ENCODE results near the gene ART4. TPM values are rescaled to one million over a fixed set of nuclear protein-coding genes. Genes with fewer than 3 reads are reported as not detected.

Gene ART4
- total RNA-seq, 1 experiment from 2014 or later = not detected

- TF ChIP-seq ZNF512 (CRISPR knock-in tag; IDR thresholded peaks at IDR 0.05; ENCODE audit: borderline replicate concordance) (no peak), E2F4 (CRISPR knock-in tag; IDR thresholded peaks at IDR 0.05; ENCODE audit: borderline replicate concordance, low read depth) (no peak), HMGXB4 (CRISPR knock-in tag; IDR thresholded peaks at IDR 0.05) (no peak), CDX4 (CRISPR knock-in tag; IDR thresholded peaks at IDR 0.05; ENCODE audit: borderline replicate concordance) (no peak), ZNF532 (CRISPR knock-in tag; IDR thresholded peaks at IDR 0.05; ENCODE audit: borderline replicate concordance) (no peak)
Observed at GRCh38 chr12:14852880-14853279, 9.6 kb upstream of the ART4 start (continued).

GRCh38 chr12:14850929-14851663, 7.8 kb upstream of the ART4 start:
- Mint-ChIP-seq H3K4me1 (peaks cover 22% of the 10 kb centered on the region), H3K9me3 (peaks cover 2% of the 10 kb centered on the region), H3K36me3 (no peaks in the 10 kb centered on the region), H3K4me3 (no peak overlapping the region), H3K27me3 (ENCODE audit: low read depth) (peaks cover 4% of the 10 kb centered on the region), H3K27ac (no peak overlapping the region)
- ChIA-PET POLR2A (interaction anchor here (0.8 kb wide), 1 partner anchor 36 kb away, joined by 3 read pairs; no protein-coding TSS in a partner anchor), CTCF (interaction anchor here (1.5 kb wide), 1 partner anchor 144 kb away, joined by 10 read pairs; no protein-coding TSS in a partner anchor)
- DNase-seq (ENCODE audit: low spot score) (no peak), ATAC-seq (no peak)
- TF ChIP-seq ZNF512 (CRISPR knock-in tag; IDR thresholded peaks at IDR 0.05; ENCODE audit: borderline replicate concordance) = no peak
- no peak for TF ChIP-seq TEAD4 (CRISPR knock-in tag; IDR thresholded peaks at IDR 0.05)
- TF ChIP-seq ZNF671 (CRISPR knock-in tag; IDR thresholded peaks at IDR 0.05) = no peak
- no peak for TF ChIP-seq PREB (CRISPR knock-in tag; IDR thresholded peaks at IDR 0.05; ENCODE audit: borderline replicate concordance)
- no peak for TF ChIP-seq FOXP1 (CRISPR knock-in tag; IDR thresholded peaks at IDR 0.05; ENCODE audit: borderline replicate concordance)
- no peak for TF ChIP-seq SOX15 (CRISPR knock-in tag; IDR thresholded peaks at IDR 0.05)
- TF ChIP-seq MLX (CRISPR knock-in tag; IDR thresholded peaks at IDR 0.05) = no peak
- TF ChIP-seq E2F4 (CRISPR knock-in tag; IDR thresholded peaks at IDR 0.05; ENCODE audit: borderline replicate concordance, low read depth) = no peak
- no peak for TF ChIP-seq ZNF281 (CRISPR knock-in tag; IDR thresholded peaks at IDR 0.05)
- TF ChIP-seq SP1 (CRISPR knock-in tag; conservative IDR thresholded peaks at IDR 0.05) = no peak
